ENCODE data around the gene C19orf38. TPM values are rescaled to one million over a fixed set of nuclear protein-coding genes. Genes with fewer than 3 reads are reported as not detected.
"Not testable (repeated sequence)": the region's sequence is repeated elsewhere in the genome, so short reads cannot be mapped to it uniquely, and the experiment has no call there.

C19orf38 gene
- total RNA-seq, 2 experiments from 2014 or later = 1.2 to 1.7 TPM

DNA sequence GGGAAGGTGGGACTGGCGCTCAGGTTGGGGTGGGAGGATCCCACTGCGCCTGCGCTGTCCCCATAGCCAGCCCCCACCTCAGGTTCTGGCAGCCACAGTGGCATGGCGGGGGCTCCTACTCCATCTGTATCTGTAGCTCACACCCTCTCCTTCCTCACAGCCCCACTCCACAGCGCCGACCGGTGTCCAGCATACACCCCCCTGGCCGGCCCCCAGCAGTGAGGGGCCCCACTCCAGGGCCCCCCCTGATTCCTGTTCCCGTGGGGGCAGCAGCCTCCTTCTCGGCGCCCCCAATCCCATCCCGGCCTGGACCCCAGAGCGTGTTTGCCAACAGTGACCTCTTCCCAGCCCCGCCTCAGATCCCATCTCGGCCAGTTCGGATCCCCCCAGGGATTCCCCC is 18.2 kb upstream of the C19orf38 start:
- Mint-ChIP-seq H3K27me3 (no peaks in the 10 kb centered on the region), H3K4me3 (no peak overlapping the region), H3K4me1 (peaks cover 1% of the 10 kb centered on the region), H3K9me3 (ENCODE audit: low read depth) (no peaks in the 10 kb centered on the region), H3K36me3 (peaks cover 14% of the 10 kb centered on the region), H3K27ac (no peak overlapping the region)
- ATAC-seq (no peak), DNase-seq (no peak)
- CTCF ChIA-PET = interaction anchor here (1.0 to 2.8 kb wide), 6 partner anchors 19 to 112 kb away, joined by 3 to 14 read pairs (median 6); partner anchors contain the start of gene DNM2

DNA sequence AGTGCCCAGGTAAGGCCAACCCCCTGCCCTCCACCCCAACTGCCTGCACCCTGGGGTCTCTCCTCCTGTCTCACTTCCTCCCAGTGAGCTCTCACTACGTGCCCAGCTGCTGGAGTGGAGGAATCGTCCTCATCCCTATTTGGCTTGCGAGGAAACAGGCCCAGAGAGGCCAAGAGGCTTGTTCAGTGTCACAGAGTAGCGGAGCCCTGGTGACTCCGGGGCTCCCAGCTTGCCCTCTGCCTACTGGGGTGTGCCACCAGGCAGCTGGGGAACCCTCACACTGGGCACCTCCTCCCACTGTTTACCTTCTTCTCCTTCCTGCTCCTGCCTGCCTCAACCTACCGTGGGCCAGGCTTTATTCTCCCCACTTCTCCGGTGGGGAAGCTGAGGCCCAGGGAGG is 17.8 kb upstream of the C19orf38 start:
- ATAC-seq = no peak
- H3K9me3 Mint-ChIP-seq (ENCODE audit: low read depth) = no peaks in the 10 kb centered on the region
- H3K27ac Mint-ChIP-seq = no peak overlapping the region
- no peak for DNase-seq
- H3K36me3 Mint-ChIP-seq = peaks cover 13% of the 10 kb centered on the region
- peaks cover 5% of the 10 kb centered on the region for H3K4me1 Mint-ChIP-seq
- no peaks in the 10 kb centered on the region for H3K27me3 Mint-ChIP-seq
- CTCF ChIA-PET = interaction anchor here (1.0 to 2.8 kb wide), 3 partner anchors 25 to 113 kb away, joined by 3 to 14 read pairs (median 7); partner anchors contain the start of gene DNM2
- H3K4me3 Mint-ChIP-seq = no peak overlapping the region

DNA sequence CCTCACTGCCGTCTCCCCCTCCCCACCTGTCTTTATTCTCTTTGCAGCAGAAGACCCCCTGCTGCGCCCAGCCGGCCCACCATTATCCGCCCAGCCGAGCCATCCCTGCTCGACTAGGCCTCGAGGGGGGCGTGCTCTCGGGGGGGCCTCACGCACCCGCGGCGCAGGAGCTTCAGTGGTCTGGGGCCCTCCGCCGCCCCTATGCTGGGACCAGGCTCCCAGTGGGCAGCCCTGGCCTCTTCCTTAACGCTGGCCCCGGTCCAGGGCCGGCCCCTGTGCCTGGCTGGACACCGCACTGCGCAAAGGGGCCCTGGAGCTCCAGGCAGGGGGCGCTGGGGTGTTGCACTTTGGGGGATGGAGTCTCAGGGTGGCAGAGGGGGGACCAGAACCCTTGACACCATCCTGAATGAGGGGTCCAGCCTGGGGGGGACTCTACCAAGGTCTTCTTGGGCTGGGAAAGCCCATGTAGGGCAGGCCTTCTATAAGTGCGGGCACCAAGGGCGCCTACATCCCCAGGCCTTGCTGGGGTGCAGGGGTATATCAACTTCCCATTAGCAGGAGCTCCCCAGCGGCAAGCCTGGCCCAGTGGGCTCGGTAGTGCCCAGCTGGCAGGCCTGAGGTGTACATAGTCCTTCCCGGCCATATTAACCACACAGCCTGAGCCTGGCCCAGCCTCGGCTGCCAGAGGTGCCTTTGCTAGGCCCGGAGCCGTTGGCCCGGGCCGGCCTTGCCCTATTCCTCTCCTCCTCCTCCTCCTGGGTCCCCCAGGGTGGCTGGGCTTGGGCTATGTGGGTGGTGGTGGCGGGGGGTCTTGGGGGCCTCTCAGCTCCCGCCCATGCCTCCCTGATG is 17.1 kb upstream of the C19orf38 start:
- ATAC-seq (no peak), DNase-seq (no peak)
- peaks cover 9% of the 10 kb centered on the region for H3K36me3 Mint-ChIP-seq
- no peak overlapping the region for H3K4me3 Mint-ChIP-seq
- H3K27me3 Mint-ChIP-seq = no peaks in the 10 kb centered on the region
- no peaks in the 10 kb centered on the region for H3K9me3 Mint-ChIP-seq (ENCODE audit: low read depth)
- no peak overlapping the region for H3K27ac Mint-ChIP-seq
- CTCF ChIA-PET = interaction anchor here (2.2 kb wide), 1 partner anchor 24 kb away, joined by 7 read pairs; no protein-coding TSS in a partner anchor
- peaks cover 8% of the 10 kb centered on the region for H3K4me1 Mint-ChIP-seq

DNA sequence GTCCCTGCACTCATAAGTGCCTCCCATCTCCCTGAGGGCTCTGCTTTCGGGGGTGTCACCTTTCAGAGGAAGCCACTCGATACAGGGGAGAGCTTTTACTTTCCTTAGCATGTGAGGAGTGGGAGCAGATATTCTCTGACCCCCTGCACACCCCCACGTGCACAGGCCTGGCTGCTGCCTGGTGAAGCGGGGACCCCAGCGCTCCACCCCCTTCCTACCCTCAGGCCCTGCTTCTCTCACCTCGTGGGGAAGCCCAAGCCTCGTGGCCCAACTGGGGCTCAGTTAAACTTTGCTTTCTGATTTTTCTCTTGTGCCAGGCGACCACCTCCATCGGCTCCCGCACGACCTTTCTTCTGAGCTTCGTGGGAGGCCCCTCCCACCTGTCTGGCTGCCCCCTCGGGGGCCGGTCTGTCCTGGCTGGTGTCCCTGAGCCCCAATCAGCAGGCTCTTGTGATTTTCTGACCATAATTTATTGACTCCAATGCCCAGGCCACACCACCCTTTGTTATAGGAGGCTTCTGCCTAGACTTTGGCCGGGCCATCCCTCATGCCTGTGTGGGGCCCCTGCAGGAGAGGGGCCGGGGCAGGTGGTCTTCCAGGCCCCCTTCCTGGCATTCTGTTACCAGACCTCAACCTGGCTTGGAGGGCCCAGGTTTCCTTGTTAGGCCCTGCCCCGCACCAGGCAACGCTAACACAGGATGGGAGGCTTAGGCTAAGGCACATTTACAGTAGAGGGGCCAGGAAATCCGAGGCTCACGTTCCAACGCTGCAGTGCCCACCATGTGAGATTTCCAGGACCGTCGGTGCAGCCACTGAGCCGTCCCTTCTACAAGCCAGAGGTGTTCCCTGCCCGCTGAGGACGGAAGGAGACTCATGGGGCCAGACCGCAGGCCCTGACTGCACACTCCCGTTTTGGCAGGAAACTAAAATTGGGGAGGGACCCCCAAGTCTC is 16.0 kb upstream of the C19orf38 start:
- CTCF ChIA-PET = interaction anchor here (2.2 kb wide), 1 partner anchor 23 kb away, joined by 7 read pairs; no protein-coding TSS in a partner anchor
- Mint-ChIP-seq H3K27ac (no peak overlapping the region), H3K36me3 (peaks cover 13% of the 10 kb centered on the region), H3K4me3 (no peak overlapping the region), H3K4me1 (peaks cover 18% of the 10 kb centered on the region), H3K9me3 (ENCODE audit: low read depth) (peaks cover 7% of the 10 kb centered on the region), H3K27me3 (no peaks in the 10 kb centered on the region)
- DNase-seq (no peak), ATAC-seq (no peak)

DNA sequence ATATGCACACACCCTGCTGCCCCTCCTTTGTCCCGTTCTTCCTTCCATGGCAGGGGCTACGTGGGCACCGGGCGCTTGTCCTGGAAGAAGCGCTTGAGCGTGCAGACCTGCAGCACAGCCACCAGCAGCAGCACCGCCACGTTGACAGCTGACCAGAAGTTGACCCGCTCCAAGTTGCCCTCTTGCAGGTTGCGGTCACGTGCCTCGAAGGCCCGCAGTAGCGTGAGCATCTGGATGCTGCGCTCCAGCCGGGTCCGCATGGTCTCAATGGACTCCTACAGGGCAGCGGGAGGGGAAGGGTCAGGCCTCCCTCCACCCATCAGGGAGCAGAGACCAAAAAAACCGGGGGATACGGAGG is 15.3 kb upstream of the C19orf38 start:
- Mint-ChIP-seq H3K36me3 (peaks cover 13% of the 10 kb centered on the region), H3K27ac (peak overlapping the region; percentile 49), H3K27me3 (no peaks in the 10 kb centered on the region), H3K9me3 (ENCODE audit: low read depth) (peaks cover 7% of the 10 kb centered on the region), H3K4me1 (peaks cover 18% of the 10 kb centered on the region), H3K4me3 (no peak overlapping the region)
- CTCF ChIA-PET = interaction anchor here (0.6 kb wide), 1 partner anchor 35 kb away, joined by 3 read pairs; no protein-coding TSS in a partner anchor
- DNase-seq (no peak), ATAC-seq (no peak)

DNA sequence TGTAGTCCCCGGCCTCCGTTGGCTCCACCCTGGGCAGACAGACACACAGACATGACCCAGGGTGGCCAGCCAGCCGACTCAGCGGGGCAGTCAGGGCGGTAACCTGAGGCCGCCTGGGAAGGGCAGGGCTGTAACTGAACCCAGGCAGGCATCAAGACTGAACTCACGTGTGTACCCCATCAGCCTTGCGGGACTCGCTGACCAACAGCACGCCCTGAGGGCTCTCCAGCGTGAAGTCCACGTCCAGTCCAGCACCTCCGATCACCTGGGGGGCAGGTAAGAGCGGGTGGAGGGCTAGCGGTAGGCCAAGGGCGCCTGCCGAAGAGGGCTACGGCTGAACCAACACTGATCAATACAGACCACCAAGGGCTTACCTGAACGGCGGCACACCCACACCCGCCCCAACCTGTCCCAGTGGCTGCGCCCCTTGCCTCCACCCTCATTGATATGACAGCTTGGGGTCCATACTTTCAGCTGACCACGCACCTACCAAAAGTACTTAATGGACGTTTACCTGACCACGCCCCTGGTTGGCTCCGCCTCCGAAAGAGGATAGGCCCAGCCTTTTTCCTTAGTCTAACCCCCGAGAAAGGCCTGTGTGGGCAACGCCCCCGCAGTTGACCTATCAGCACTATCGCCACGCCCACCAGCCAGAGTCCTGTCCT is 13.0 kb upstream of the C19orf38 start:
- Mint-ChIP-seq H3K4me3 (peak overlapping the region; percentile 88), H3K36me3 (peaks cover 13% of the 10 kb centered on the region), H3K4me1 (peaks cover 18% of the 10 kb centered on the region), H3K9me3 (ENCODE audit: low read depth) (peaks cover 7% of the 10 kb centered on the region), H3K27me3 (no peaks in the 10 kb centered on the region), H3K27ac (peak overlapping the region; percentile 96)
- ATAC-seq (no peak), DNase-seq (no peak)
- CTCF ChIA-PET = interaction anchor here (1.0 to 3.2 kb wide), 13 partner anchors 9 to 253 kb away, joined by 3 to 50 read pairs (median 6); partner anchors contain the start of genes CARM1, DNM2 and QTRT1

DNA sequence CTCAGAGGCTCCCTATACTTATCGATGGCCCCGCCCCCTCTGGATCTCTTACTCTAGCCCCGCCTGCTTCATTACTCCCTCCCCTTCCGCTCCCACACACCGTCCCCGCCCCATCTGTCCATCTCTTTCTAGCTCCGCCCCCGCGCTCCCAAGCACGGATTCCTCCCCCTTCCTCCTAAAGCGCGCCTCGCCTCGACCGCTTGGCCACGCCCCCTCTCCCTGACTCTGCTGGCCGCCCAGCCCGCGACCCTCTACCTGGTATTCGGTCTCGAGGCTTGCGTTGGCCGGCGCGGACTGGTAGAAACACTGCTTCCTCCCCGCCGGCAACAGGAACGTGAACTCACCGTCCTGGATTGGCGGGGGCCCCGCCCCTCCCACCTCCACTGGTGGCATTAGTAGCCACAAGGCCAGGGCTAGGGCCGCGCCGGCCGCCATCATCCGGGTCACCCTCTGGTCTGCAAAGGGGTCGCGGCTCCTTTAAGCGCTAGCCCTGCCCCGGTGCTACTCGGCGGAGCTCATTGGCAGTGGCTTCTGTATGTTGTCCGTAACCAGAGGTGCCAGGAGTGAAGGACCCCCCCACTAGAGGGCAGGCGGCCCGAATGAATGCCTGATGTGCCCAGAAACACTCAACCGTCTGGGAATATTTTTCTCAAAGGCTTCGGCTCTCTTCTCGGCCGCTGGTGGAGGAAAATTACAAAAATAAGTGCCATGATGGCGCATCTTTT is 12.3 kb upstream of the C19orf38 start, which contains the start of gene TMED1:
TSS of gene TMED1 (minus strand) at position 459 of the 725 bp plus-strand sequence. CDS start at position 438, 21 bp downstream.
- peak within 1 kb of the TSS; percentile 96 for H3K27ac Mint-ChIP-seq
- H3K4me3 Mint-ChIP-seq = peak within 1 kb of the TSS; percentile 88
- H3K36me3 Mint-ChIP-seq = peaks cover 13% of the 10 kb centered on the region
- peak; percentile 92 for ATAC-seq
- no peaks in the 10 kb centered on the region for H3K27me3 Mint-ChIP-seq
- peak; percentile 99 for DNase-seq
- H3K9me3 Mint-ChIP-seq (ENCODE audit: low read depth) = peaks cover 7% of the 10 kb centered on the region
- peaks cover 18% of the 10 kb centered on the region for H3K4me1 Mint-ChIP-seq
- CTCF ChIA-PET = interaction anchor here (0.6 to 3.2 kb wide), 21 partner anchors 9 to 412 kb away, joined by 3 to 50 read pairs (median 4); partner anchors contain the start of genes C19orf38, CARM1, DNM2 and QTRT1

DNA sequence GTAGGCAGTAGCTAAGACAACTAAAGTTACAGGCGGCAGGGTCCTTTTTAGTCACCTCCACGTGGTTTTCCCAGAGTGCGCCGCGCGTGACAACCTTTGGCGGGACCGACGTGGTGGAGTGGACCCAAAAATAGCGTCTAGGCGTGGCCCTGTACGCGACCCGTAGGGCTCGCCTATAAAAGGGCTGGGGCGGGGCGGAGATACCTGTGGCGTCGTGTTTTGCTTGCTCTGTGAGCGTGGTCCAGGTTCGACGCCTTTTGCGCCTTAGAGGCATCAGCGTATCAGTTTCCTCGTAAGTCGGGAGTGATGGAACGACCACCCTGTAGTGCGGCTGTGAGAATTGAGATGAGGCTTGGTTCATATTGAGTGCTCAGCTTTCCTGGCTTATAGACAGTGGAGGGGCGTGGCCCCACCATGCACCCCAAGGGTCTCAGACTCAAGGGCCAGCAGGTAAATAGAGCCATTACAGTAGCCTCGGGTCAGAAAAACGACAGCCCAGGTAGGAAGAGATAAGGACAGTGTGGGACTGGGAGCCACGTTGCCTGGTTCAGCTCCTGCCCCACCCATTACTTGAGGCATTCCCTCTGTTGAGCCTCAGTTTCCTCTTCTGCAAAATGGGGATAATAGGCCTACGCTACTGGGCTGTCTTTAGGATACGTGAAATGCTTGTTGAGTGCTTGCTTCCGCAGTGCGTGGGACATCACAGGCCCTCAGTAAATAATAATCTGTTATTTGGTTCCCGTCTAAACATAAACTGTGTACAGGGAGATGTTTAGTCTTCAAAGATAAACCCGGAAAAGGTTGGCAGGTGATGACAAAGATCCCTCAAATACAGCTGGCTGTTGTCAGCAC is 11.5 kb upstream of the C19orf38 start:
- CTCF ChIA-PET = interaction anchor here (0.8 to 3.2 kb wide), 20 partner anchors 10 to 413 kb away, joined by 3 to 50 read pairs (median 4); partner anchors contain the start of genes C19orf38, CARM1, DNM2 and QTRT1
- ATAC-seq (peak; percentile 41), DNase-seq (peak; percentile 93)
- Mint-ChIP-seq H3K9me3 (ENCODE audit: low read depth) (peaks cover 7% of the 10 kb centered on the region), H3K27ac (peak overlapping the region; percentile 96), H3K4me3 (peak overlapping the region; percentile 88), H3K4me1 (peaks cover 18% of the 10 kb centered on the region), H3K36me3 (peaks cover 13% of the 10 kb centered on the region), H3K27me3 (no peaks in the 10 kb centered on the region)

DNA sequence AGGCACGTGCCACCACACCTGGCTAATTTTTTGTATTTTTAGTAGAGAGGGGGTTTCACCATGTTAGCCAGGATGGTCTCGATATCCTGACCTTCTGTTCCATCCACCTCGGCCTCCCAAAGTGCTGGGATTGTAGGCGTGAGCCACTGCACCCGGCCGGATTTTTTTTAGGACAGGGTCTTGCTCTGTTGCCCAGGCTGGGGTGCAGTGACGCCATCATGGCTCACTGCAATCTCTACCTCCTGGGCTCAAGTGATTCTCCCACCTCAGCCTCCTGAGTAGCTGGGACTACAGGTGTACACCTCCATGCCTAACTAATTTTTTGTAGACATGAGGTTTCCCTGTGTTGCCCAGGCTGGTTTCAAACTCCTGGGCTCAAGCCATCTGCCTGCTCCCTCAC is 10.6 kb upstream of the C19orf38 start:
- not testable (repeated sequence) for ATAC-seq; H3K27ac Mint-ChIP-seq; H3K27me3 Mint-ChIP-seq; DNase-seq; H3K9me3 Mint-ChIP-seq (ENCODE audit: low read depth); H3K4me3 Mint-ChIP-seq
- peaks cover 18% of the 10 kb centered on the region for H3K4me1 Mint-ChIP-seq
- H3K36me3 Mint-ChIP-seq = peaks cover 13% of the 10 kb centered on the region
- CTCF ChIA-PET = interaction anchor here (2.0 to 3.2 kb wide), 7 partner anchors 16 to 137 kb away, joined by 7 to 50 read pairs (median 20); partner anchors contain the start of genes DNM2 and QTRT1

DNA sequence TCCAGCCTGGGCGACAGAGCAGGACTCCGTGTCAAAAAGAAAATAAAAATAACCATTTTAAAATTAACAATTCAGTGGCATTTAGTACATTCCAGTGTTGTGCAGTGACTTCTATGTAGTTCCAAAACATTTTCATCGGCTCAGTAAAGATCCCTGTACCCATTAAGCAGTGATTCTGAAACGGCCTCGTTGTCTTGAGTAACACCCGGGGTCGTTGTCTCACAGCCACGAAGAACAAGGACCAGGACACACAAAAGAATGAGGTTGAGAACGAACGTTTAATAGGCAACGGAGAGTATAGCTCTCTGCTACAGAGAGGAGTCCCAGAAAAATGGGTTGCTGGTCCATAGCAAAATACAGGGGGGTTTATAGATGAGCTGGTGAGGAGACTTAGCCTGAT is 9.8 kb upstream of the C19orf38 start:
- ATAC-seq (no peak), DNase-seq (no peak)
- CTCF ChIA-PET = interaction anchor here (0.9 to 2.8 kb wide), 3 partner anchors 15 to 26 kb away, joined by 4 to 15 read pairs (median 4); no protein-coding TSS in a partner anchor
- H3K4me3 Mint-ChIP-seq = no peak overlapping the region
- peaks cover 18% of the 10 kb centered on the region for H3K4me1 Mint-ChIP-seq
- H3K27me3 Mint-ChIP-seq = peaks cover 3% of the 10 kb centered on the region
- peaks cover 7% of the 10 kb centered on the region for H3K9me3 Mint-ChIP-seq (ENCODE audit: low read depth)
- no peak overlapping the region for H3K27ac Mint-ChIP-seq
- peaks cover 7% of the 10 kb centered on the region for H3K36me3 Mint-ChIP-seq

Data from activated CD8-positive, alpha-beta memory T cell treated with anti-CD3 and anti-CD28 coated beads, Interleukin-2, amount 10 ng/mL, durations not matched to agents 7 days and 5 days (primary cell).